HG03571 (cell line): ENCODE results near the gene TST.
"Not testable (repeated sequence)": the region's sequence is repeated elsewhere in the genome, so short reads cannot be mapped to it uniquely, and the experiment has no call there.

Source experiments
- ATAC-seq: cut with Tn5 transposase; IDR thresholded peaks from one replicate; pipeline ENCODE4 v1.9.1; 2021; ENCODE audit not compliant: unreplicated experiment

Gene TST

DNA sequence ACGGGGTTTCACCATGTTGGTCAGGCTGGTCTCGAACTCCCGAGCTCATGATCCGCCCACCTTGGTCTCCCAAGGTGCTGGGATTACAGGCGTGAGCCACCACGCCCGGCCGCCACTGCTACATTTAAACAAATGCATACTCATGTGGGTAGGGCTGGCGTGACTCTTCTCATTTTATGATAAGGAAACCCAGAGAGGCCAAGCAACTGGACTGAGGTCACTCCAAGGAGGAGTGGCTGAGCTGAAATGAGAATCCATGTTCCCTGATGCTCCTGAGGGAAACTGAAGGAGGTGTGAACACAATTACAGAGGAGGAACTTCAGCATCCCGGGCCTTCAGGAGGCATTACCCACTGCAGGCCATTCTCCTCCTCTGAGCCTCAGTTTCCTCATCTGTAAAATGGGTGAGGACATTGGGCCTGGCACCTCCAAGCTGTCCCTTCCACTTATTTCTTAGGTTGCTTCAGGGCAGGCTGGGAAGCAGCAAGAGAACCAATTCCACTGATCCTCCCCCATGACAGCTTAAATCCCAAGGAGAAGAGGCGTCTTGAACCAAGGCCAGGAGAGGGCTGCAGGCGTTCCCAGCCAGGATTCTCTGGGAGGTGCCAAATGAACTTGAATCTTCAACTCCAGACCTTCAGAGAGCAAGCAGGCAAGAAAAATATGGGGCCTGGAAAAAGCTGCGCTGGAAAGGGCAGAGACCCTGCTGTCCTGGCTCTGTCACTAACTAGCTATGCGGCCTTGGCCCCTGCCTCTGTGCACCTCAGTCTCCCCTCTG is 2.9 kb downstream of the TST start:
- ATAC-seq, result no peak

DNA sequence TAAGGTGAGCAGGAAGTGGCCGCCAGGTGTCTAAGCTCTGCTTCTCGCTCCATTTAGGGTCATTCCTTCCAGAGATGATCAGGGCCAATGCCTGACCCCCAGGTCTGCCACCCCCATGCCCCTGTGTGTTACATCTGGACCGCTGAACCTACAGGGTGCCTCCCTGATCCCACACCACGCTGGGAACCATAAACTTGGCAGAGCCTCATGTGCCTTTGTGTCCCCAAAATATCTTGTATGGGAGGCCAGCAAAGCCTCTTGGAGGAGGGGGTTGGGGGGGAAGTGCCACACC is 3.7 kb downstream of the TST start:
- no peak for ATAC-seq

DNA sequence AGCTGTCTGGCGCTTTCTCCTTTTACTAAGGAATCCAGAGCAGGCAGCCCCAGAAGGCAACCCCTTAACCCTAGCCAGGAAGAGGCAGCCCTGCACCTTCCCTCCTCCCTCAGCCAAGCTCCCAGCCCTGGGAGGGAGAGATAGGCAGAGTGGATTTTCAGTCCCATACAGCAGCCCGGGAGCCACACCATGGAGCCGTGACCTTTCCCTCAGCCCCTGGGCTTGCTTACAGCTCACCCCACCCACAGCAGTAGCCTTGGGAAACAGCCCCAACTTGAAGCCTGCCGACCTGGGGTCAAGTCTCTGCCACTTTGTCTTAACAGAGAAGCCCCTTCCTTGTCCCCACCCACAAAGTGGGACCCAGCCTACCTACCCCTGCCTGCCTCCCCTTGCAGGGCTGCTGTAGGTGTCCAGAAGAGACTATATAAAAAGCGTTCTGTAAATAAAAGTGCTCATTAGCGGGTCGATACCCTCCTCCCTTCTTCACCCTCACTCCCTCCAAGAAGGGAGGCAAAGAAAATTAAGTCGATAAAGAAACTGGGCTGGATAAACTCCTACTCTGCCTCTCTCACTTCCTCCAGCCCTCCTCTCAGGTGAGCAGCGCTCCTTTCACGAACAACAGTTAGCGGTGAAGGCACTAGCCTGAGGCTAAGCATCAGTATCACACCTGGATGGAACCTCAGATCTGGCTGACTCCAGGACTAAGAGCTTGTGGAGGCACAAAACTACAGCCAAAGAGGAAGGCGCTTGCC is 4.2 kb downstream of the TST start:
- no peak for ATAC-seq

- ATAC-seq, result no peak
These were observed 4.8 kb downstream of the TST start for GRCh38 chr22:37014415-37014806.

DNA sequence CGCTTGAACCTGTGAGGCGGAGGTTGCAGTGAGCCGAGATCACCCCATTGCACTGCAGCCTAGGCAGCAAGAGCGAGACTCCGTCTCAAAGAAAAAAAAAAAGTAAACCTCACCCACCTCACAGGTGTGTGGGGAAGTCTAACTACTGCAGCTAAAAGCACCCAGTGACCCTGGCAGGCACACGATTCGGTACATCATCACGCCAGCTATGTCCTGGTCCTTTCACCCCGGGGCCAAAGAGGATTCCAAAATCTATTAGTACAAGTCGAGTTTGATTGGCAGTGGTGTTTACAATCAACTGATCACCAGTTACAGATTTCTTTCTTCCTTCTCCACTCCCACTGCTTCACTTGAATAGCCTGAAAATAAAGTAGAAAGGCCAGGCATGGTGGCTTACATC is 6.3 kb downstream of the TST start:
- ATAC-seq, result no peak

GRCh38 chr22:37012262-37012904 is 6.9 kb downstream of the TST start:
- ATAC-seq, result no peak

GRCh38 chr22:37011472-37011871 is 7.8 kb downstream of the TST start:
- ATAC-seq, result no peak

DNA sequence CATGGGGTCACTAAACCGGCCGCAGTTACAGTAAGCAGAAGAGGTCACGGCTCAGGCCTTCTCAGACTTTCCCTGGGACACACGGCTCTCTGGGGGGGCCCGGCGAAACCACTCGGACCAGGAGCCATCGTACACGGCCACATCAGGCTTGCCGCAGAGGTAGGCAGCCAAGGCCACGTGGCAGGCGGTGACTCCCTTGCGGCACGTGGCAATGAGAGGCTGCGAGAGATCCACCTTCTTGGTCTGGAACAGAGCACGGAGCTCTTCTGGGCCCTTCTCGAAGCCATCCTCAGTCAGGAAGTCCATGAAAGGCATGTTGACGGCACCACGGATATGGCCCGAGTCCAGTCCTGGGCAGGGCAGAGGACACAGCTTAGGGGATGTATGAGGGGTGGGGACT is 8.3 kb downstream of the TST start:
- ATAC-seq, result no peak

- ATAC-seq, result no peak
These were observed 9.1 kb downstream of the TST start for GRCh38 chr22:37010174-37010573.

DNA sequence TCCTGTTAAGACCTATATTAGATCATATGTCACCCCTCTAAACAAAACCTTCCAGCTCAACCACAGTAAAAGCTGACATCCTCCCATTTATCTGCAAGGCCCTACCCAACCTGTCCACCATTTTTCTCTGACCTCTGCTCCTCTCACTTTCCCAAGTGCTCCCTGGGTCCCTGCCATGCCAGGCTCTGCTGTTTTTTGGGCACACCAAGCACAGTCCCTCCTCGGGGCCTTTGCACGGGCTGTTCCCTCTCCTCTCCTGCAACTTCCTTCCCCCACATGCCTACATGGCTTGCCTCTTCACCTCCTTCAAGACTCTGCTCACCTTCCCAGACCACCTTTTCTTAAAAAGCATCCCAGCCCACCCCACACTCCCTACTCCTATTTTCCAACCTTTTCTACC is 9.8 kb downstream of the TST start:
- no peak for ATAC-seq

GRCh38 chr22:37008365-37008764 is 10.9 kb downstream of the TST start:
- ATAC-seq, result no peak

- ATAC-seq, result no peak
These were observed 11.6 kb downstream of the TST start for GRCh38 chr22:37007651-37008050.

DNA sequence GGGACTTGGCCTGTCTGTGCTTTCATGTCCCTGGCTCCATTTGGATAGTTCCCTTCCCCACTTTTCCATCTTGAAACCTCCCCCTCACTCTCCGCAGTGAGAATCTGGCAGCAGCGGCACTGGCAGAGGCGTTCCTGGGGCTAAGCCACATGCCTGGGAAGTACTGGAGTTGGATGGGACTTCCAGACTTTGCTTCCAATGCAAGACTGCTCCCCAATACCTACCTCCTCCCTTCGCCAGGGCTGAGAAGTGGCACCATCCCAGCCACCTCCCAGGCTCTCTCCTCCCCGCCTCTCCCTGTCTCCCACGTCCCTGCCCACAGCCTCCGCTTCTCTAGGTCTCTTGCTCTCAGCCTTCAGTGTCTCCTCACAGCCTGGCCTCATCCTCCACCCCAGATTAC is 16.6 kb downstream of the TST start:
- no peak for ATAC-seq

DNA sequence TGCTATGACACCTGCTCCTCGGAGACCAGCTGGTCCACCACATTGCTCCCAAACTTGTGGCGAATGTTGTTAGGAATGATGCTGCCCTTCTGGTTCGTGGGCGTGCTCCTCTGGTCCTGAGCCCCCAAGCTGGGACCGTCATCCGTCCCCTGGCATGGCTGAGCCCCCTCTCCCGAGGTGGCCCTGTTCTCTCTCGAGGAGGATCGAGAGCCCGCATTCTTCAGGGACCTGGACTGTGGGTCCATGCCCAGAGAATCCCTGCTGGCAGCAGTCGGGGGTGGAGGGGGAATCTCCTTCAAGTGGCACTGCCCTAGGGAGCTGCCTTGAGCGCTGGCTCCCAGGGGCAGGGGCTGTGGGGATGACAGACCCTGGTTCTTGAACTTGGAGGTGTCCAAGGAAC is 17.4 kb downstream of the TST start:
- no peak for ATAC-seq

DNA sequence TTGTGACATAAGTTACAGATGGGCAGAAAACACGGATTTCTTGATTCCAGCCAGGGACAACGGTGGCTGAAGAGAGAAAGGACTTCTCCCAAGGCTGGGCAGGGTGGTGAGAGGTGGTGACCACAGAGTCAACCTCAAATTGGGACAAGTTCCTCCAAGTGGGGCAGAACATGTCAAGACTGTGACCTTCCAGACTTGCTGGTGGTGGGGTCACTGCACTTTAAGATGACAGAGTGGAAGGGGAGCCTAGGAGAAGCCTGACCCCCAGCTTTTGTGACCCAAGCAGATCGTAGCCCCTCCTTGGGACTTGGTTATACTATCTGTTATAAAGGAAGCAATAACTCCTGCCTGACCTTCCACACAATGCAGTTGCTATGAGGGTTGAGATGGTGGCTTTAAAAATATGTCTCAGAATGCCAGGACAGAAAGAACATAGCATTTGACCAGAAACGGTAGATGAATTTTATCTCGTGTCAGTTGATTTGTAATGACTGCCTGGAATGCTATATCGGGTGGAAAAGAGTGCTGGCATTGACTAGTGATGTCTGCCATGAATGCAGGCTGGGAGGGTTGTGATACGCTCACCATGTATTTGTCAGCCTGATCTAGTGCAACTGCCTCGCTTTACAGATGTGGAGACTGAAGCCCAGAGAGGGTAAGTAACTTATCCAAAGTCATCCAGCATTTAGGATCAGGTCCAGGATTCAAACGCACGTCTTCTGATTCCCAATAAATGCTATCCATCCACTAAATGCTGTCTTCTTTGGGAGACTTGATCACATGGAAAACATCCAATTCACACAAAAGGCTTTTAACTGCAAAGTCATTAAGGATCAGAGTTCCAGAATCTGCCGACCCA is 18.3 kb downstream of the TST start:
- no peak for ATAC-seq

DNA sequence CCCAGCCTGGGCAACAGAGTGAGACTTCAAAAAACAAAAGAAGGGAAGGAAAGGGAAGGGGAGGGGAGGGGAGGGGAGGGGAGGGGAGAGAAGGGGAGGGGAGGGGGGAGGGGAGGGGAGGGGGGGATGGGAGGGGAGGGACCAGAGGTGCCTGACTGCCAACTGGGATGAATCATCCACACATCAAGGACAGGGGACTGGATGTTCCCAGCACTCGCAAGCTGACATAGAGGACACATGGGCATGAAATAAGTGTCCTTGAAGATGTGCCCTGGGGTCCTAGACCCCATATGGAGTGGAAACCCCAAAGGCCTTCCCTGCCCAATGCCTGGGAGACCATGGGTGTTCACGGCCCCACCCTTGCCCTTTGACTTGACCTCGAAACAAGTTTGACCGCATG is 19.8 kb downstream of the TST start:
- ATAC-seq, result no peak

- no peak for ATAC-seq
These were observed 20.5 kb downstream of the TST start for GRCh38 chr22:36998620-36999351.

DNA sequence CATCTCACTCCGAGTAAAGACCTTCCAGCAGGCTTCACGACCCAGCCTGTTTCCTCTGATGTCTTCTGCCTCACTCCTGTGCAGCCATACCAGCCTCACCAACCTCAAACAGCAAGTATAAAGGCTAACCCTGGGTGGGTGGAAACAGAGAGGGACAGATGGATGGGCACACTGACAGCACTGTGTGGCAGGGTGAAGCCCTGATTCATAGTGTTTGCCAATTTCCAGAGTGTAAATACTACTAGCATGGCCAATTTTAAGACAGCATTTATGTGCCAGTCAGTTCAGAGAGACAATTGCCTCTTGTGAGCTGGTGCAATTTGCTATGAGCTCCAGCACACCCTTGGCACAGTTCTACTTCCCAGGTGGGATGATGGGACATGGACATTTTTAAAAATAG is 21.5 kb downstream of the TST start:
- ATAC-seq, result no peak

- no peak for ATAC-seq
These were observed 28.0 kb downstream of the TST start for GRCh38 chr22:36991206-36991605.

DNA sequence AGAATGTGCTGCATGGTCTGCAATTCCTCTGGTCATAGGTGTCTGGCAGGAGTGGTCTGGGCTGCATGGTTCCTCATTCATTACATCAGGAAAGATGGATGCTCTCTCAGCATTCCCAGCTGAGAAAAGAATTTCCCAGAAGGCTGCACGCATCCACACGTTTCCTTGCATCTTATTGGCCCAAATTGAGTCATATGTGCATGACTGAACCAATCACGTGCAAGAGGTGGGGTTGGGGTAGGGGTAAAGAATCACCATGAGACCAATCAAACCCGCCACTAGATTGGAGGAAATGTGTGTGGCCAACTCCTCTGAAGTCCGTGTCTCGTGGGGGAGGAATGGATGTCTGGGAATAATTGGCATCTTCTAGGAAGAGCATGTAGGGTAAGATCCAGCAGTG is 28.8 kb downstream of the TST start:
- no peak for ATAC-seq

DNA sequence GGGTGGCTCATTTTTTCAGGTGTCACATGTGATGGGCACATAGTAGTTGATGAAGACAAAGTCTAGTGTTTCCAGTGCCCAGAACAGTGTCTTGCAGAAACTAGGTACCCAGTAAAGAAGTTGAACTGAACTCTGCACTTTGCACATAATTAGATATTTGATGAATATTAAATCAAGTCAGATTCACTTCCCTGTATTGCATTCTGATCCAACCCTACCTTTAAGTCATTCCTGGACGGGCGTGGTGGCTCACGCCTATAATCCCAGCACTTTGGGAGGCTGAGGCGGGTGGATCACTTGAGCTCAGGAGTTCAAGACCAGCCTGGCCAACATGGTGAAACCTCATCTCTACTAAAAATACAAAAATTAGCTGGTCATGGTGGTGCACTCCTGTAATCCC is 30.2 kb downstream of the TST start:
- ATAC-seq, result not testable (repeated sequence)
